Measurements from ENCODE around the gene KCNJ15.
"Not testable (repeated sequence)": the region's sequence is repeated elsewhere in the genome, so short reads cannot be mapped to it uniquely, and the experiment has no call there.

The KCNJ15 gene

DNA sequence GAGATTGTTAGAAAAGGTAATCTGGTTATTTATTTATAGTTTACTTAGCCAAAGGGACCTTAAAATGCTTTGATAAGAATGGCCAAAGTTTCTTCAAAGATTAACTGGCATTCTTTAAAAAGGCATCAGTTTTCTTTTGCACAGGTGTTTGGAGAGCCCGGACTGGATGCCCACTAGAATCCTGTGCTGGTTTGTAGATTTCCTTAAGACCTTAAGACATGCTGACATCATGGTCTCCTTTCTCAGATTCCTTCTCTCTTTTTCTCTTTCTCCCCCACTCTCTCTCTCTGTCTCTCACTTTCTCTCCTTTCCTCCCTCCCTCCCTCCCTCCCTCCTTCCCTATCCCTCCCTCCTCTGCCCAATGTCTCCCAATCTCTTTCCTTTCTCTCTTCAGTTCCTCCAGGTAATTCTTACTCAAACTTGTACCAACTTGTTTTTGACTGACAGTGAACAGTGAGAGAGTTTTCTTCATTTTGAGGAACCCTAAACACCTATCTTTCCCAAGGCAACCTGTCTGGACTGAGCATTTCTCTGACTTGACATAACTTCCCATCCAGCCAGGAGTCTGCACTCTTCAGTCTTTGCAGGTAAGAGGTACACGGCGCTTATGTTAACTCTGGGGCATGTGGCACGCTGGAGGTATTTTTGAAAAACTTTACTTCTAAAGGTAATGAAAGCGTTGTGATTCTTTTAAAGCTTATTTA, at the start of gene KCNJ15:
KCNJ15 (plus strand) TSS at position 393 of the 704 bp plus-strand sequence. CDS start 42,271 bp downstream, outside the sequence.
- no peak for DNase-seq (ENCODE audit: low read depth in 3 of 3, low spot score in 1 of 3)

DNA sequence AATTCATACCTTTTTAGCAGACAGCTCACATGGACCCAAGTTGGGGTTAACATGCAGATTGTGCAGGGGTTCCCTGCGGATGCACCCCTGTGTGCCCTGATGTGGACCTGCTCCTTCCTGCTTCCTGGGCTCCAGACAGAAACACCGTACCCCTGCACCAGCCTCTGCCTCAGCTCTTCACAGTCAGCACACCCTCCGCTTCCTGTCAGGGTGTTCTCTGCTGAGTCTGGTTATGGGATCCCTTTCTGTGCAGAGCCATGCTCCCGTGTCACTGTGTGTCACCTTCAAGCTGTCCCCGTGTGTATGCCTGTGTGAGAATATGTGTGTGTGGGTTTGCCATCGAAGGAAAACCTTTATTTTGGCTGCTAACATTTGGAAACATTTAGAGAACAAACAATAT, 48.7 kb upstream of the KCNJ15 start:
- no peak for DNase-seq (ENCODE audit: low read depth in 3 of 3, low spot score in 1 of 3)

DNA sequence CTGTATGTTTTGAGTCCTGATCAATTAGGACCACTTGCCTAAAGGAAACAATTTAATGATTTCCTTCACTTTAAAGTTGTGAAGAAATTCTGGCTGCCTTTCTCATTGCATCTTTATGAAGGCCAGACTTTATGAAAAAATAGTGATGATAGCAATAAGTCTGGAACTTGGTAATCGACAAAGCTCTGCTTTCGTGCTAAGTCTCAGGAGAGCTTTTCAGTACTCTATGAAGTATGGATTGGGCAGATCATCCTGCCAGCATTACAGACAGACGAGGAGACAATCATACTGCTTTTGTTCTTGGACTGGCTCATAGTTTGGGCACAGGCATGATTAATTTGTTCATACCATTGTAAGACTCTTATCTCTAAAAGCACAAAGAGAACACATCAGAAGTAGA, 45.5 kb upstream of the KCNJ15 start:
- no peak for DNase-seq (ENCODE audit: low read depth in 3 of 3, low spot score in 1 of 3)

DNA sequence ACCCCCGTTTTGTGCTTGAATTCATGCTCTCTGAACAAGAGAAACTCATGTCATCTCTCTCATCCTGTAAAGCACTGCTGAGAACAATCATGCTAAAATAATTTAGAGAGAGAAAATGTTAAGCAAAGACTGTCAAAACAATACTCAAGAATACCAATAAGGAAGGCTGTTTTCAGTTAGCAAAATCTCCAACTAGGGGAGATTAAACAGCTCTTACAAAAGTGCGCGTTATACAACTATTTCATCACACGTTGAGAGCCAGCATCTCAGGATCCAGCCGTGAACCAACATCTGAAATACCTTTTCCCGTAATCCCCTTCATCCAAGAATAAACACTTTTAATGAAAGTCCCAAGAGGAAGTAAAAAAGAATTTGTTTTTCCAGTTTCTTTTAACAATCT, 44.1 kb upstream of the KCNJ15 start:
- DNase-seq (ENCODE audit: low read depth in 3 of 3, low spot score in 1 of 3), result no peak

DNA sequence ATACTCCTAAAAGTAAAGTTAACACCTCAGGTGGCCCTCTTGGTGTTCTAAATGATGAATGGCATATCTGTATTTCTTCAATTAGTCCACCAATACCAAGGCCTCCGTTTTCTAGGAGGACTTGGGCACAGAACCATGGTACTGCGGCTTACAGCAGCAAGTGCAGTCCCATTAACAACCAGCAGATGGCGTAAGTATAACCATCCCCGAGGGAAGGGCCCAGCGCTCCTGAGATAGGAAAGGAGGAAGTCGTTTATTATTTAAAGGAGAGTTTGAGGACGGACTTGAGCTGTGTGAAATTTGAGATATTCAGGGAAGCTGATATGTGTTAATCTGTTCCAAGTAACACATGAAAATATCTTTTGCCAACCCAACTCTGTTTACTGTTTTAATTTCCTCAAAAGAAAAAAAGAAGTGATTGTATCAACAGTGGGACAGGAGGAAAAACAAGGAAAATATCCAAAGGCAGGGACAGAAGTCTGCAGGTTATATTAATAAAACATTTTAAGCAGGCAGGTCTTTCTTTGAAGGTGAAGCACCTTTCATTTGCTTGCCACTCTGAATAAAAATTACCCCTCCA, 37.7 kb upstream of the KCNJ15 start:
- DNase-seq (ENCODE audit: low read depth in 3 of 3, low spot score in 1 of 3), result peak; percentile 9 to 39 (median 26)

DNA sequence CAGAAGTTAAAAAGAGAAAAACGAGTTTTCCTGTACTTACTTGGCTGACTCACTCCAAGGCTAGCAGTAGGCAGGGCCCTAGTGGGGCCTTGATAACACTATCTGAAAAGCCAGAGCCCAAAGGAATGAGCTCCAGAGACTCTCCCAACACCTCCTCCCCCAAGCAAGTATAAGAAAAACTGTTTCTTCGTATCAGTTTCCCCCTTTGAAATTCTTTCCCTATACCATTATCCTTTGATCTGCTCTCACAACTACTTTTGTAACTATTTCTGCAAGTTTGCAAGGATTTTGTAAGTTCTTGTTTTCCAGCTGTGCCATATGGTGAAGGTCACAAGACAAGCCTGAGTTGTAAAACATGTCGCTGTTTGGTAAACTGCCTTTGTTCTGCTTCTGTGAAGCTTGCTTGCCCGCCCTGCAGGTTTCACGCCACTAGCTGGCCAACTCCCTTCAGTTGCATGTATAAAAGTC, 36.5 kb upstream of the KCNJ15 start:
- DNase-seq (ENCODE audit: low read depth in 3 of 3, low spot score in 1 of 3), result no peak

DNA sequence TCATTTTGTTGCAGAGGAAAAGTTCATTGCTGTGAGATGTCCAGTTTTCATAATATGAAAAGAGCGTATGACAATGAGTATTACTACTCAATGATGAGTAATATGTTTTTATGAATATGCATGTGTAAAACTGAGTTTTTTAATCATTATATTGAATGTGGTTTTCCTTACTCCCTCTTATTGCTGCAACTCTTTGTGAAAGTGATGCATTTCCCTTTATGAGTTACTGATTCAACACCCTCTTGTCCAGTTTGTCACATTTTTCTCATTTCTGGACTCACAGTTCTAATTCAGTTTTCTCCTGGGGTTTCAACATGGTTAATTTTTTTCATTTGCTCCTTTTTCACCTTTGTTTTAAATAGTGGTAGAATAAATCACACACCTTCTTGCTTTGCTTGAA, 35.2 kb upstream of the KCNJ15 start:
- DNase-seq (ENCODE audit: low read depth in 3 of 3, low spot score in 1 of 3), result no peak

DNA sequence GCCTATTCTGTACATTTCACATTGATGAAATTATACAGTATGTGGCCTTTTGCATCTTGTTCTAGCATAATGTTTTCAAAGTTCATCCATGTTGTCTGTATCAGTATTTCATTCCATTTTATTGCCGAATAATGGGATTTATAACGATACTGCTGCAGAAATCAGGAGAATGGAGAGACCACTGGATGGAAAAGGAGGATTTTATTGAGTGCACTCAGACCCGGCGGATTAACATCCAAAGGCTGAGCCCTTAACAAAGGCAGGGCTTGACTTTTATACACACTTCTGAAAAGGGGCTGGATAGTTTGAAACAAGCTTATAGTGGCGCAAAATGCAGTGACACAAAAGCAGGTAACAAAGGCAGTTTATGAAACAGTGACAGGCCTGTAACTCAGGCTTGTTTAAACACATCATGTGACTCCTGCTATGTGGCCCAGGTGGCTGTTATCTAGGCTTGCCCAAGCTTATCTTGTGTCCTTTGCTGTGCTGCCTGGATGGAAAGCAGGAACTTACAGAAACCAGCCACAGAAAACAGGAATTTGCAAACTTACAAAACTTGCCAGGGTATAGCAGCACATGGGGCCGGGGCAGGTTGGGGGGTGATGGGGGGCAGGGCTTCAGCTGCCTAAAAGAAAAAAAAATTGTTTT, 32.8 kb upstream of the KCNJ15 start:
- no peak for DNase-seq (ENCODE audit: low read depth in 3 of 3, low spot score in 1 of 3)

DNA sequence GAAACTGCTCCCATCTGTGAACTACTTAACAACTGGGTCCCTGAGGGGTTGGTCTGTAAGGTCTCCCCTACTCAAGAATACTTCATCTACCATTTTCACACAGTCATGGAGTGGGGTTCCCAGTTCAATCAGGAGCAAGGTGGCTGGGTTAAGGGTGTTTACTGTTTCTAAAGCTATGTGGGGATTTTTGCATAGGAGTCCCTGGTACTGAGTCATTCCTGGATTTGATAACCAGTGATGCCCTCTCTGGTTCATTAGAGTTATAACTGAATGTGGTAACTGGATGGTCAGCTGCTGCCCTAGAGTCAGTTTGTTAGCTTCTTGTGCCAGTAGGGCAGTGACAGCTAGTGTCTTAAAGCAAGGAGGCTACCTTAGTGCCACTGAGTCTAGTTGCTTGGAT, 29.4 kb upstream of the KCNJ15 start:
- no peak for DNase-seq (ENCODE audit: low read depth in 3 of 3, low spot score in 1 of 3)

DNA sequence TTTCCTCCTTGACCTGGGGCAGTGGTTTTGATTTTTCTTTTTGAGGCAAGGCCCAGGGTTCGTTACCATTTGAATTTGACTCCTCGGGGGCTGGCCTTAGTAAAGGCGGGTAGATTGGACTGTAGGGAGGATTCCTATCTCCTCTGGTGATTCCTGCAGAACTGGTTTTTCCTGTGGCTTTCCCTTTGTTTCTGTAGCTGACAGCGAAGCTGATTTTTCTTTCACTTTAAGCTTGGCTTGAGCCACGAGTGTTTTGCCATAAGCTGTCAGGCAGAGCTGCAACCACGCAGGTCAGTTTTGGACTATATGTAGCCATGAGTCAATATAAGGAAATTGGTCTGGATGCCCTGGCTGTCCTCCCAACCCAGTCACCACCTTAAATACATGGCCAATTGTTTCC, 28.7 kb upstream of the KCNJ15 start:
- no peak for DNase-seq (ENCODE audit: low read depth in 3 of 3, low spot score in 1 of 3)

DNA sequence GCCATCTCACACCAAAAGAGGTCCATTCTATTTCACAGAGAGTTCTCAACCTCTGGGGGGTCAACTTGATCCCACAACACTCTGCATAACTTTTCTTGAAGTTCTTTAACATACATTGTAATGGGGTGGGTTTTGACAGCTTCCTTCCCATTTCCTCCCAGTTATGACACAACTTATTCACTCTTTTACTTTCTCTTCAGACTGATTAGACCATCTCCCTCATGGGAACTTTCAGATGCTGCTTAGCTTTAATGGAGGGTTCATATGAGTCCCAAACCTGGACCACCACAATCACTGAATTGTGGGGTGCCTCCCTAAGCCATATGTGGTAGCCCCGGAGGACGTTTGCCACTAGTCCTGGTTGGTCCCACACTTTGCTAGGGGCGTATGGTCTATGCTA, 28.3 kb upstream of the KCNJ15 start:
- DNase-seq (ENCODE audit: low read depth in 3 of 3, low spot score in 1 of 3), result no peak

DNA sequence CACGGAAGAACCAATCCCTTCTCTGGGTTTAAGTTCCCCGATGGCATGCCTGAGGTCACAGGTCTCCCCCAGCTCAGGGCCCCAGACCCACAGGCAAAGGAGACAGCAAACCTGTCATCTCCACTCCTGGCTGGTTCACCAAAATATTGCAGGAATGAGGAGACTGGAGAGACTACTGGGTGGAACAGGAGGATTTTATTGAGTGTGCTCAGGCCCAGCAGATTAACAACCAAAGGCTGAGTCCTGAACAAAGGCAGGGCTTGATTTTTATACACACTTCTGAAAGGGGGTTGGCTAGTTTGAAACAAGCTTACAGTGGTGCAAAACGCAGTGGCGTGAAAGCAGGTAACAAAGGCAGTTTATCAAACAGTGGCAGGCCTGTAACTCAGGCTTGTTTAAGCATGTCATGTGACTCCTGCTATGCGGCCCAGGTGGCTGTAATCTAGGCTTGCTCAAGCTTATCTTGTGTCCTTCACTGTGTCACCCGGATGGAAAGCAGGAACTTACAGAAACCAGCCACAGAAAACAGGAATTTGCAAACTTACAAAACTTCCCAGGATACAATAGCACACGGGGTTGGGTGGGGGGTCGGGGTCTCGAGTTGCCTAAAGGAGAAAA, 27.4 kb upstream of the KCNJ15 start:
- DNase-seq (ENCODE audit: low read depth in 3 of 3, low spot score in 1 of 3), result no peak

DNA sequence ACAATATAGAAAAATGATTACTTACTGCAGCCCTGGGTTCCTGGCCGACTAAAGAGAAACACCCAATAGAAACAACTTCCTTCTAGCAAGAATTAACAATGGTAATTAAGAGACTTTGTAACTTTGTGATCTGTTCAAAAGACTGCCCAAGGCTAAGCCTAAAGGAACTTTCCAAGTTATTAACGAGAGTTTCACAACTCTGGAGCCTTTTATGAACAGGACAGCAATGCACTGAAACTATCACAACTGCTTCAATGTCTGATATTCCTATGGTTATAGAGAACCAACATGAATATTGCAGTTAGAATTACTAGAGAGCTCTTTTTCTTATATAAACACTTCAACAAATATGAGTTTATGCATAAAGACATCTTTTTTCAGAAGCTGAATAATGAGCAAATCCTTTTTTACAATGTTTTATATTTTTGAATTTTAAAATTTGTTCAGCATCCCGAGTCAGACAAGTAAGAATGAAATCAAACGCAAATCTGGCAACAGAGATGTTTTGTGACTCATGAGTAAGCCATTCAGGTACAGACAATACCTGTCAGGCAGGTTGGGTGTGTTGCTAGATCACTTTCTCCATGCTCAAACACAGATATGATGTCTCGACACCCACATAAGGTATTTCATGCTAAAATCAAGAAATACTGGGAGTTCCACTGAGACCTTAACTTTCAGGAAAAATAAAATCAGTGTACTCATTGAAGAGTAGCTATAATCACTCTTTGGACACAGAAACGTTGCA, 22.2 kb upstream of the KCNJ15 start:
- no peak for DNase-seq (ENCODE audit: low read depth in 3 of 3, low spot score in 1 of 3)

DNA sequence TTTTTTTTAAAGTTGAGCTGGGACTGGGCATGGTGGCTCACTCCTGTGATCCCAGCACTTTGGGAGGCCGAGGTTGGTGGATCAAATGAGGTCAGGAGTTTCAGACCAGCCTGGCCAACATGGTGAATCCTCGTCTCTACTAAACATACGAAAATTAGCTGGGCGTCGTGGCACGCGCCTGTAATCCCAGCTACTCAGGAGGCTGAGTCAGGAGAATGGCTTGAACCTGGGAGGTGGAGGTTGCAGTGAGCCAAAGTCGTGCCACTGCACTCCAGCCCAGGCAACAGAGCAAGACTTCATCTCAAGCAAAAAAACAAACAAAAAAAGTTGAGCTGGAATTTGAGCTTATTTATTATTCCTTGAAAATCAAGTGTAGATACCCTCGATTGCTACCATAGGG, 21.5 kb upstream of the KCNJ15 start:
- DNase-seq (ENCODE audit: low read depth in 3 of 3, low spot score in 1 of 3), result not testable (repeated sequence)

DNA sequence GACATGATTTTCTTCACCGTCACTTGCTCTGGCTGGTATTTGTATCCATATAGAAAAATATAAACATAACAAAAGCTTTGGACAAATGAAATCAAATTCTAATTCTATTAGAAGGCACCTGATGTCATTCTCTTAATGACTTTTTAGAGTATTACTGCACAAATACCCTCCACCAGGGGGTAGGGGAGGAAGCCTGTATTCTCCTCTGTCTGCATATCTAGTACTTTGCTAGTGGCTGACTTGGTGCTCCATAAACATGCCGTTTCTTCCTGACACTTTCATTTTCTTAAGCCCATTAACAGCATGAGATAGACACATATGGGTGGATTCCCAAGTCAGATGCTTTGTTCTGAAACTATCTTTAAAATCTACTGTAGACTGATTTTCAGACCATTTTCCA, 20.6 kb upstream of the KCNJ15 start:
- no peak for DNase-seq (ENCODE audit: low read depth in 3 of 3, low spot score in 1 of 3)

DNA sequence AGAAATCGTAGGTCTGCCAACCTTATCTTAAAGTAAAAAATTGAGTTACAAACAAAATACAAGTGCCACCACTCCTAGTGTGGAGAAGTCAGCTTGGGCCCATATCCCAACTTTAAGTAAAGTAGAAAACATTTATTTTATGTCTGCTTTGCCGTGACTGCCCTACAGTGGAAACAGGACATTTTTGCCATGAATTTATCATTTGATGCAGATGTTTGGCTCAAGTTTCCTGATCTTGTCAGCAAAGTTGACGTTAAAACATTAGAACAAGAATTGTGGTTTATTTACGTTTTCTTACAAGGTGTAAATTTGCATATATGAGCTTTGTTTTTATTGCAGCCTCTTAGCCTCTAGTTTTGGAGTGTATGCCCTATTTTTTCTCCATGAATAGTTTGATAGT, 17.1 kb upstream of the KCNJ15 start:
- no peak for DNase-seq (ENCODE audit: low read depth in 3 of 3, low spot score in 1 of 3)

DNA sequence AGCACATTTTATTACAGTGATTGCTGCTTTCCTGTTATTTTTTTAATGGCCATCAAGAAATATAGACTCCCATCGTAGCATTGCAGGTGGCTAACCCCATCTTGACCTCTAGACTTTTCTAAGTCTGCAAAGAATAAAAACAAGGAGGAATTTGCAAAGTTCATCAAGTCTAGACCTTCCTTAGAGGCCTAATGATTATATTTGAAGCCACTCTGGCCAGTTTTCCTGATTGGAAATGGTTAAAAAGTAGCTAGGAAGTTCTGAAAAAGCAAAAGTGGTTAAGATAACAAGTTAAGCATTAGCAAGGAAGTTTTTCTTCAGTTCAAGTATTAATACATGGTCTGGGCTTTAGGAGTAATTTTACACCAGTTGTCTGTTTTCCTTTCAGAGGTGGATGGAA, 16.7 kb upstream of the KCNJ15 start:
- DNase-seq (ENCODE audit: low read depth in 3 of 3, low spot score in 1 of 3), result no peak

DNA sequence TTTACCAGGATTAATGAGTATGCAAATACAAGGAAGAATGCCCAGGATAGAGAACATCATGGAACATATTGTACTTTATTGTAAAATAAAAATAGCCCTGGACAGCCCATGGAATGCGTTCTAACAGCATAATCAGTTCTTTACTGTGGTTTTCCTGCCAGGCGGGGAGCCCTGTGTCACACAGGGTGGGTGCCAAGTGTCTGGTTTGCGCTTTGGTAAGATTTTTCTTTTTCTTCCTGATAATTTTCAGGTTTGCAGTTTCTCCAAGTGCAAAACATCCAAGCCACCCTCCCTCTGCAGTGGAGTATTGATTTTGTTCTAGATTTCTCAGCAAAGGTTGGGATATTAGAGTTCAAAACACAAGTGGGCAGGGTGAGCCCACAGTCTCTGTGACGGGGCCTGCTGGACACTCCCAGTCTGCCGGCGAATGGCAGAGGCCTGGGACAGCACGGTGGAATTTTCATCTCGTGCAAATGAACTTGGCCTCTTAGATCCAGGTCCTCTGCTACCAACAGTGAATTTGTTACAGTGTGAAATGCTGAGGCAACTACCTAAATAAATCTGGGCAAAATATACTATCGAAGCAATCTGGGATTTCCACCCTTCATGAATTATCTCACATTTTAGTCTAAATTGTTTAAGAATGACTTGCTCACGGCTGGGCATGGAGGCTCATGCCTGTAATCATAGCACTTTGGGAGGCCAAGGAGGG, 15.6 kb upstream of the KCNJ15 start:
- DNase-seq (ENCODE audit: low read depth in 3 of 3, low spot score in 1 of 3), result no peak

DNA sequence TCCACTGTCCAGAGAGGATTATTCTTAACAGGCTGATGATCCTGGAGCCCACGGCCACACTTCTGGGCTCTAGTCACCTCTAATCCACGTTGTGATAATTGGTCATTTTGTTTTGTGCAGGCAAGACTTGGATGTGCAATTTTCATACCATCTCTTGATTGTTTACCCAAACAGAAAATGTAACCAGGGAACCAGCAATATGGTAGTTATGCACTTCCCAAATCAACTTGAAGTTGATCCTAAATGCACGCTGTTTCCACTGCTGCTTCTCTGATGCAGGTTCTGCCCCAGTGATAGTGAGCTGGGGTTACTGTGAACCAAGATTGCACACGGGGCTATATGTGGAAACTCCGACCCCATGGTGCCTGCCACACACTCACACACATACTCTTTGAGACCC, 14.7 kb upstream of the KCNJ15 start:
- no peak for DNase-seq (ENCODE audit: low read depth in 3 of 3, low spot score in 1 of 3)

DNA sequence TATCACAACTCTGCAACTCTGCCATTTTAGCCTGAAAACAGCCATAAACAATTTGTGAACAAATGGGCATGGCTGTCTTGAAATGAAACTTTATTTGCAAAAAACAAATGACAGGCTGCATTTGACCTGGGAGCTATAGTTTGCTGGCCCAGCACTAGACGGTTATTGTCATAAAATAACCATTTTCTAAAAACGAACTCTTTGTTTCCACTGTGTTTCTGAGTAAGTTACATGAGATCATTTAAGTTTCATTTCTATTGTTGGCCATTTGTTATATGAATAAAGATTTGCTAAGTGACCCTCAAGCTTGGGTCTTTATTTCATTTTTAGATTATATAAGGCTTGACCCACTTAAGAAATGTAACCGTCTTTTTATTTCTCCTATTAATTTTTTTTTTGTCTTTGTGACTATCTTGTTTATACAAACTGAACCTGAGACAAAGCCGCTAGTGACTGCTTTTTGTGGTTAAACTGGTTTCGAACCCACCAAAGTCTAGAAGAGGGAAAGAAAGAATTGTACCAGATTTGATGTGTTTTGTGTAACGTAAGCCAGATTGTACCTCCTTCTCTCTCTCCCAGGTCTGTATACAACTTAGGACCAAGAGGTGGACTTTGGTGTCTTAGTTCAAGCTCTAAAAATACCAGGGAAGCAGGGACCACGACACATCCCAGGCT, 12.9 kb upstream of the KCNJ15 start:
- DNase-seq (ENCODE audit: low read depth in 3 of 3, low spot score in 1 of 3), result no peak
